ENCODE measurements around the gene TAMALIN. TPM values are rescaled to one million over a fixed set of nuclear protein-coding genes. Genes with fewer than 3 reads are reported as not detected.

TAMALIN gene
- total RNA-seq, 4 donors from 2014 or later, result 9.8 to 20.8 (median 14.5) TPM

- no peaks in the 10 kb centered on the region for H3K36me3 ChIP-seq
- intact Hi-C loops (cut with DNase I), result no loop called here
- DNase-seq, result peak; percentile 55 to 62
- H3K27ac ChIP-seq, result peak overlapping the region; percentile 95 to 98 (median 95)
- peaks cover 46 to 86% of the 10 kb centered on the region in 2 donors for H3K4me1 ChIP-seq
- H3K9me3 ChIP-seq, result no peaks in the 10 kb centered on the region
- 51 to 64% methylated on average over 5 of the region's 6 CpGs for WGBS, 2 donors
- no peaks in the 10 kb centered on the region for H3K27me3 ChIP-seq
- H3K4me3 ChIP-seq (replicated peaks in 1 of 3), result no peak overlapping the region
- no peak for TF ChIP-seq CTCF (IDR thresholded peaks at IDR 0.05)
- no peak for TF ChIP-seq POLR2A (IDR thresholded peaks at IDR 0.05)
Measured at GRCh38 chr12:52041695-52042123, 35.0 kb downstream of the TAMALIN start.

DNA sequence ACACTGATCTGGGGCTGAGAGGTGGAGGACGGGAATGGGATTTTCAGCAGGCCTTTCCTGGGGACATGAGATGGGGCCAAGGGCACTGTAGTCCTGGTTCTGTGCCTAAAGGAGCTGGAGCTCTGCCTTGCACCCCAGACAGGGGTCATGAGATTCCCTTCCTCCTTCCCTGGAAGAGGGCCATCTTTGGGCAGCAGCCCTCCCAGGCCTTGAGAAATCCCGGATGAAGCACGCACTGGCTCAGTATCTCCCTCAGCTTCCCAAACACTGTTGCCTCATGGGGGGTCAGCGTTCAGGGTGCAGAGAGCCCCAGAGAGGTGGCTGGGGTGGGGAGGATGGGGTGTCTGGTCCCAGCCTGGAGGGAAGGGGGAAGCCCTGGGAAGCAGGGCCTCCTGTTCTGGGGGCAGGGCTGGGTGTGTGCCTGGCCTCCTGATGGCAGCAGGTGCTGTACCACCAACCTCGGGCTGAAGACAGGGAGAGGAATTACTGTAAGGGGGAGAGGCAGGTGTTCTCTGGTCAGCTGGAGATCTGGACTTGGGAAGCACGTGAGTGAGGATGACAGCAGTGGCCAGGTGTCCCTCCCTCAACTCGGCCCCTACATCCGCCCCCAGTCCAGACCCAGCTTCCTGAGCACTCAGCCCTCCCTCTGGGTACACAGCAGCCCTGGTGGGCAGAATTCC is 36.1 kb downstream of the TAMALIN start:
- 47 to 52% methylated on average over 7 to 8 of the region's 8 CpGs for WGBS, 2 donors
- intact Hi-C loops (cut with DNase I), result no loop called here
- no peak for TF ChIP-seq POLR2A (IDR thresholded peaks at IDR 0.05)
- no peak for TF ChIP-seq CTCF (IDR thresholded peaks at IDR 0.05)
- Histone ChIP-seq H3K36me3 (no peaks in the 10 kb centered on the region), H3K4me1 (peaks cover 42 to 86% of the 10 kb centered on the region in 2 donors), H3K9me3 (no peaks in the 10 kb centered on the region), H3K4me3 (replicated peaks in 1 of 3) (no peak overlapping the region), H3K27ac (peak overlapping the region; percentile 95 to 98 (median 95)), H3K27me3 (no peaks in the 10 kb centered on the region)
- no peak for DNase-seq

- WGBS, 2 donors, result 39 to 44% methylated on average over 18 to 20 of the region's 21 CpGs
- H3K27ac ChIP-seq, result peak overlapping the region; percentile 95 to 98 (median 95)
- no peaks in the 10 kb centered on the region for H3K9me3 ChIP-seq
- DNase-seq, result peak; percentile 92 to 94
- H3K4me3 ChIP-seq (replicated peaks in 1 of 3), result no peak overlapping the region
- intact Hi-C loops (cut with DNase I), result no loop called here
- peak in 1 of 2 donors; percentile 72 for TF ChIP-seq POLR2A (IDR thresholded peaks at IDR 0.05)
- TF ChIP-seq CTCF (IDR thresholded peaks at IDR 0.05), result no peak
- no peaks in the 10 kb centered on the region for H3K27me3 ChIP-seq
- no peaks in the 10 kb centered on the region for H3K36me3 ChIP-seq
- peaks cover 34 to 79% of the 10 kb centered on the region in 2 donors for H3K4me1 ChIP-seq
Measured at GRCh38 chr12:52043386-52044212, 36.9 kb downstream of the TAMALIN start.

DNA sequence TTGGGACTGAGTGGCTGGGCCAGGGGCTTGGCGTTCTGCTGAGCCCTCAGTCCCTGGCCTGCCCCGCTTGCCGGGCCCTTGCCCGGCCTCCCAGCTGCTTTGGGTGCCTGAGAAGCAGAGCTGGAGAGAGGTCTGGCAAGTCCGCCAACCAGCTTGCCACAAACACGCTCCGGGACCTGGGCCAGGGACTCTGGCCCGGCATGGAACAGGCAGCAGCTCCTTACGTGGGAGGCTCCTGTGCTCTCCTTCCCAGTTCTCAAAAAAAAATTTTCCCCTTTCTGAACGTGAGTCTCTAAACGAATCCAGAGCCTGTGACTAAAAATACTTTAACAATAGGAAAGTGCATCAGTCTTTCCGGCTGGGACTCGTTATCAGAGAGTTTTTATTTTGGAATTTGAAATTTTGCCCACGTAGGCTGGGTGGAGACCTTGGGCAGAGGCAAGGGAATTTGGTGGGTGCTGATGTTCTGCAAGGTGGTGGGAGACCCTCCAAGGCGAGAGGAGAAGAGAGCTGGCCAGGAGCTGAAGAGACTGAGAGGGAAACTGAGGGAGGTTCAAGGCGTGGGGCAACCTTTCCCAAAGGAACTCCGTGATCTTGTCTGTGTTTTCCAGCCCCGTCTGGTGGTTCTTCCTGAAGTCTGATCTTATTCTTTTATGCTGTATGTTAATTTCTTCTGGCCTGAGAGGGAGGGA is 37.7 kb downstream of the TAMALIN start:
- WGBS, 2 donors, result 52 to 59% methylated on average over 9 to 18 of the region's 18 CpGs

More for the DNA sequence above, 37.7 kb downstream of the TAMALIN start:
- TF ChIP-seq CTCF (IDR thresholded peaks at IDR 0.05) (no peak), POLR2A (IDR thresholded peaks at IDR 0.05) (peak in 1 of 2 donors; percentile 43)
- peak; percentile 78 to 83 for DNase-seq
- peaks cover 28 to 78% of the 10 kb centered on the region in 2 donors for H3K4me1 ChIP-seq
- H3K27ac ChIP-seq, result peak overlapping the region; percentile 95 to 98 (median 95)
- H3K36me3 ChIP-seq, result no peaks in the 10 kb centered on the region
- H3K27me3 ChIP-seq, result no peaks in the 10 kb centered on the region
- no peaks in the 10 kb centered on the region for H3K9me3 ChIP-seq
- intact Hi-C loops (cut with DNase I), result no loop called here
- H3K4me3 ChIP-seq (replicated peaks in 1 of 3), result no peak overlapping the region

Measured in thyroid gland (tissue), 4 donors.